Loucy (cell line): Measurements from ENCODE around the gene TMED1.

Experiments
- CTCF ChIP-seq: fragments of 200-600 bp; sonication (generic); conservative IDR thresholded peaks from 2 replicates; pipeline ENCODE4 v1.5.1; 2014; ENCODE audit warnings: mild to moderate bottlenecking, antibody characterized with exemption, low read length
- EZH2phosphoT487 ChIP-seq: fragments of 200-600 bp; IDR thresholded peaks from 2 replicates; pipeline ENCODE4 v1.6.1; 2018; ENCODE audit warnings: antibody characterized with exemption, mild to moderate bottlenecking, moderate library complexity, borderline replicate concordance

GRCh38 chr19:10878253-10878652 lies 42.2 kb upstream of the TMED1 start:
- TF ChIP-seq CTCF (no peak), EZH2phosphoT487 (no peak)
